Stimulated activated CD4-positive, alpha-beta T cell treated with anti-CD3 and anti-CD28 coated beads, Interleukin-15, amount 100 ng/mL, for 24 hours (primary cell): ENCODE measurements around the gene PRRC2A.

Experiments
- DNase-seq: peaks from one replicate; pipeline ENCODE4 v3.0.0-alpha.2; 2020

The PRRC2A gene

GRCh38 chr6:31669676-31670075 is 49.2 kb downstream of the PRRC2A start, which contains the start of gene LY6G5B:
Gene LY6G5B, plus strand, starts transcription at chr6:31669976. Its CDS starts 975 bp downstream, at chr6:31670951.
- no peak for DNase-seq

- DNase-seq, result no peak
These were observed 55.9 kb downstream of the PRRC2A start for GRCh38 chr6:31676322-31676903.

GRCh38 chr6:31676904-31677303 is 56.4 kb downstream of the PRRC2A start:
- no peak for DNase-seq

- DNase-seq, result no peak
These were observed 57.4 kb downstream of the PRRC2A start for GRCh38 chr6:31677955-31678354.

- peak; percentile 72 for DNase-seq
These were observed 60.0 kb downstream of the PRRC2A start, which contains the start of gene LY6G5C for GRCh38 chr6:31680226-31681134. Gene LY6G5C, minus strand, starts transcription at chr6:31681067. Its CDS starts 694 bp downstream, at chr6:31680373.

- peak; percentile 70 for DNase-seq
These were observed 60.7 kb downstream of the PRRC2A start for GRCh38 chr6:31681135-31681671.

- DNase-seq, result no peak
These were observed 63.1 kb downstream of the PRRC2A start for GRCh38 chr6:31683591-31683990.

GRCh38 chr6:31686483-31686882 is 66.0 kb downstream of the PRRC2A start:
- DNase-seq, result no peak

GRCh38 chr6:31687321-31687720 is 66.8 kb downstream of the PRRC2A start:
- no peak for DNase-seq
